SK-N-MC (cell line): ENCODE results near the gene YWHAB.

Experiments
- EZH2 ChIP-seq: fragments of 200-600 bp; sonication (generic); IDR thresholded peaks from one replicate; pipeline ENCODE4 v1.6.1; 2017; ENCODE audit warnings: antibody characterized with exemption
- POLR2AphosphoS5 ChIP-seq: IDR thresholded peaks from 2 replicates; pipeline ENCODE4 v1.6.1; 2012; ENCODE audit warnings: mild to moderate bottlenecking, low read depth, low read length, borderline replicate concordance

DNA sequence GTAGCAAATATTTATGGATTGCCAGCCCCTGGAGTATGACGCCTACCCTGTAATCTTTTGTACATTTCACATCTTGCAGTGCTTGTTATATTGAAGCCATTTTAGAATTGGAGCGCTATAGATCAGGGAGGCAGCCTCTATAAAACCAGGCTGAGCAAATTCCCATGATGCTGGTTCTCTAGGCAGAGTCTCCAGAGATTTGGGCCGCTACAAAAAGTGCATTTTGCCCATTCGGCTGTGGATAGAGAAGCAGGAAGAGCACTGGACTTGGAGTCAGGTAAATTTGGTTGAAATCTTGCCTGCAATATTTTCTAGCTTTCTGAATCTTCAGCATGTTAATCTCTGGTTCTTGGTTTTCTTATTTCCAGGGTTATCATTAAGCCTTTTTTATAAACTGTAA, 2.0 kb downstream of the YWHAB start:
- TF ChIP-seq EZH2: no peak
- TF ChIP-seq POLR2AphosphoS5: no peak
